Erythroblast (primary cell): ENCODE data around the gene ALPL.

ENCODE experiments used
- DNase-seq, 2 experiments: peaks; one replicate each; lab custom pipeline; 2025; lab: John Stamatoyannopoulos, UW
- GATA1 ChIP-seq: IDR thresholded peaks from 2 replicates; pipeline ENCODE4 v1.6.1; 2011; ENCODE audit warnings: low read depth, mild to moderate bottlenecking, control low read depth, low read length, moderate library complexity
- POLR2A ChIP-seq: IDR thresholded peaks from 2 replicates; pipeline ENCODE4 v1.6.1; 2011; ENCODE audit warnings: mild to moderate bottlenecking, low read length

The ALPL gene

DNA sequence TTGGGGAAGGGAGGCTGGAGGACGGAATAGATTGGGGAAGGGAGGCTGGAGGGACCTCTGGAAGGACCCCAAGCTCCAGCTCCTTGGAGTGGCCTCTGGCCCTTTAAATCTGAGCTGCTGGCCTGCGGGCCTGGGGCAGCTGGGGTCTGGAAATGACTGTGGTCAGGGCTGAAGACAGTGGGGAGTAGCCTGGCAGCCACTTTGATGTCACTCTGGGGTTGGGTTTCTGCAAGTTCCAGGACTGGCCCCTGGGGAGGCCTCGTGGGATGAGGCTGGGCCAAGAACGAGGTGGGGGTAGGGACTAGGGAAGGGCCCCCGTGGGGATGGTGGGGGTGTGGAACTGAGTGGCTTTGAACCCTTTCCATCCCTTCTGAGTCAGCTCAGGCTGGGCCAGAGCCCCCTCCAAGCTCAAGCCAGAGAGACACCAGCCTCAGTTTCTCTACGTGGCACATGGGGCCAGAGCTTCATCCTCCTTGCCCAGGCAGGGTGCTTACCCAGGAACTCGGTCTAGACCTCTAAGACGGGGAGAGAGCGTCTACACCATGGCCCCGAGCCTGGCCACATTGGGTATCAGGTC lies 59.7 kb downstream of the ALPL start:
- no peak for DNase-seq
- TF ChIP-seq GATA1 (no peak), POLR2A (no peak)

DNA sequence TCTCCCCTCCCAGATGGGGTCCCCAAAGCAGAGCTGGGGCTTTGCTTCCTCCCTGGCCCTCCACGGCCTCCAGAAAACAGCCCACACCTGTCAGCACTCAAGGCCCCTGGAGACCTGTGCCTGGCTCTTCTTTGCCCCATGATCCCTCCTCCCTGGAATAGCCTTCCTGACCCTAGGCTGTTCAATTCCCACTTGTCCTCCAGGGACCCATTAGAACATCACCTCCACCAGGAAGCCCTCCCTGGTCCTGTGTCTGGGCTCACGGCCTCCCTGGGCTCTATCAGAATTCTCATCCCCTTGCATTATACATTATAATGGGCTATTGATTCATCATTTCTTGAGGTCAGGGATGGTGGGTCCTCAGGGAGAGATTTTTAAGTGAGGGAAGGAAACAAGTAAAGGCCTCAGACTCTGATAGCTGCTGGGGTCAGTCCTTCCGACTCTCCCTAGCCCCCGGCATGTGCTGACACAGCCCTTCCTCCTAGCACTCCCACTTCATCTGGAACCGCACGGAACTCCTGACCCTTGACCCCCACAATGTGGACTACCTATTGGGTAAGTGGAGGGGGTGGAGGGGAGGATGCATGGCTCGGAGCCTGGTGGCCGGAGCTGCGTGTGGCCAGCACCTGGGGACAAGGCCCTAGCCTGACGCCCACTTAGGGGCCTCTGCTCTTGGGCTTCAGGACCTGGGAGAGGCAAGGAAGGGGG lies 60.8 kb downstream of the ALPL start:
- TF ChIP-seq POLR2A (no peak), GATA1 (no peak)
- no peak for DNase-seq

DNA sequence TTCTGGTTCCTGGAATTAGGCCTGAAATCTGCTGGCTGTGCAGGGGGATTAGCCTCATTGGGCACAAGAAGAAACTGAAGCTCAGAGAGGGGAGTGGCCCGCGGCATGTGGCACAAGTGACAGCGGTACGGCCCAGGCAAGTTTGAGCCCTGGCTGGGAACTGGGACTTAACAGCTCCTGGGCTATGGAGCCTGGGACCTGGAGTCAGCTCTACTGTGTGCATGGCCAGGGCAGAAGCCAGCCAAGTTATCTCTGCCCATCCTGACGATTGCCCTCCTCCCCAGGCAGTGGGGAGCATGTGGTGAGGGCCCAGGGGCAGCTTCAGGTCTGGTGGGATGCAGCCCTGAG lies 61.3 kb downstream of the ALPL start:
- no peak for DNase-seq
- TF ChIP-seq GATA1: no peak
- no peak for TF ChIP-seq POLR2A

DNA sequence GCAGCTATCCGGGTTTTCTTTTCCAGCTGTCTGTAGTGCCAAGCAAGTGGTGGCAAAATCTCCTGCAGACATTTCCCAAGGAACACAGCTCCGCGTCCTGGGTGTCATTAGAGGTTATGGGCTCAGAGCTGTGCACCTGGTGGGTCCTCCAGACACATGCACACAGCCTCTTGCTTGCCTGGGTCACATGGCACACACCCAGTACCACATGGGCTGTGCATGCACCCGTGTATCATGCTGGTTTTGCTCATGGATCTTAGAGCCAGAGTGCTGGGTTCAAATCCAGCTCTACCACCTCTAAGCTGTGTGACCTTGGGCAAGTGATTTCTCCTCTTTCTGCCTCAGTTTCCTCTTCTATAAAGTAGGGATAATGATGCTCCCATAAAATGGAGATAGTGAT lies 61.7 kb downstream of the ALPL start:
- TF ChIP-seq GATA1: no peak
- no peak for TF ChIP-seq POLR2A

DNA sequence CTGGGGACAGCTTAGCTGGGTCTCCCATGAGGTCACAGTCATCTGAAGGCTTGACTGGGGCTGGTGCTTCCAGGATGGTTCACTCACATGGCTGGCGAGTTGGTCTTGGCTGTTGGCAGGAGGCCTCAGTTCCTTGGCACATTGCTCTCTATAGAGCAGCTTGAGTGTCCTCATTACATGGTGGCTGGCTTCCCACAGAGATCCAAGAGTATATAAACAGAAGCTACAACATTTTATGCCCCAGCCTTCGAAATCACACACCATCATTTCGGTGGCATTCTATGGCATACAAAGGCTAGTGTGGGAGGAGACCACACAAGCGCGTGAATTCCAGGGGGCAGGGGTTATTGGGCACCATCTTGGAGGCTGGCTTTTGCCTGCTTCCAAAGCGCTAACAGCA lies 63.0 kb downstream of the ALPL start:
- TF ChIP-seq GATA1 (no peak), POLR2A (no peak)
- no peak for DNase-seq

More for the DNA sequence above, 61.7 kb downstream of the ALPL start:
- no peak for DNase-seq

DNA sequence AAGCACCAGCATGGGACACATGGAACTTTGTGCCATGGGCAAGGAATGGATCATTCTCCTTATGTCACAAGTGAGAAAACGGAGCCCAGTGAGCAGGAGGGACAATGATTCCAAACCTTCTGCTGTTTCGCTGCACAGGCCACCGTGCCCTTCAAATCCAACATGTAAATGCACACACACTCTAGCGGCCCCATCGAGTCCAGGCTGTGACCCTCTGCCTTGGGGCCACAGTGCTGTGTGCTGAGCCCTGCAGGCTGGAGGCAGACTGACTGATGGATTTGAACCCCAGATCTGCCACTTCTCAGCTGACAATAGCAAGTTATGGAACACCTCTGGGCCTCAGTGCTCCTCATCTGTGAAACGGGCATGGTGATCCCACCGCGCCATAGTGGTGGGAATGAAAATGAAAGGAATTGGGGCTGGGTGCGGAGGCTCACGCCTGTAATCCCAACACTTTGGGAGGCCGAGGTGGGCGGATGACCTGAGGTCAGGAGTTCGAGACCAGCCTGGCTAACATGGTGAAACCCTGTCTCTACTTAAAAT lies 63.6 kb downstream of the ALPL start:
- DNase-seq: no peak
- no peak for TF ChIP-seq GATA1
- TF ChIP-seq POLR2A: no peak

DNA sequence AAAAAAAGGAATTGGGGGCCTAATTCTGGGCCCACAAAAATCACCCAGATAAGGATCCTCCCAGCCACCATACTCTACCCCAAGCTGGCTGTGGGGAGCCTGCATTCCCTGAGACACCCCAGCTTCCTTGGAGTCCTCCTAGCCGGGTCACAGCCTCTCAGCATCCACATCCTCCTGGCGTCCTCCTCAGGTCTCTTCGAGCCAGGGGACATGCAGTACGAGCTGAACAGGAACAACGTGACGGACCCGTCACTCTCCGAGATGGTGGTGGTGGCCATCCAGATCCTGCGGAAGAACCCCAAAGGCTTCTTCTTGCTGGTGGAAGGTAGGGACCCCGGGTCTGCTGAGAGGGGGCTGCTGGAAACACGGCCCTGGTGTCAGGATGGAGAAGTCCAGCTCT lies 64.3 kb downstream of the ALPL start:
- DNase-seq: no peak
- TF ChIP-seq POLR2A (no peak), GATA1 (no peak)

DNA sequence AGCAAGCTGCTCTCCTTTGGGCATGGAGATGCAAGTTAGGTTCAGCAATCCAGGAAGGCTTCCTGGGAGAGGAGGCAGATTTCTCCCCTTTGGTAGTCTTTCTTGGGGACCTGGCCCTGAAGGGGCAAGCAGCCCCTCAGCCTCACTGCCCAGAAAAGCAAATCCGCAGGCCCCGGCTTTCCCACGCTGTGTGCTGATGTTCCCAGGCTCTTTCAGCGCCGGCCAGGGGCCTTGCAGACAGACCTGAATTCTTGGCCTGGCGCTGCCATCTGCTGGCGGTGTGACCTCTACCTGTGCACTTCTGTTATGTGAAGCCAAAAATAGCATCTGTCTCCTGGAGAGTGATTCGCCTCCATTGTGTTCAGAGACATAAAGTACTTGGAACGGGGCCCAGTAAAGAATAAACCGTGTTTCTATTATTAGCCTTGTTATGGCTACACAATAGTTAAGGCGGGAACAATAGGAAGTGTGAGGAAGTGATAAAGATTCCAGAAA lies 64.8 kb downstream of the ALPL start:
- peak in 1 of 2 experiments; percentile 58 for DNase-seq
- TF ChIP-seq GATA1 (no peak), POLR2A (no peak)

DNA sequence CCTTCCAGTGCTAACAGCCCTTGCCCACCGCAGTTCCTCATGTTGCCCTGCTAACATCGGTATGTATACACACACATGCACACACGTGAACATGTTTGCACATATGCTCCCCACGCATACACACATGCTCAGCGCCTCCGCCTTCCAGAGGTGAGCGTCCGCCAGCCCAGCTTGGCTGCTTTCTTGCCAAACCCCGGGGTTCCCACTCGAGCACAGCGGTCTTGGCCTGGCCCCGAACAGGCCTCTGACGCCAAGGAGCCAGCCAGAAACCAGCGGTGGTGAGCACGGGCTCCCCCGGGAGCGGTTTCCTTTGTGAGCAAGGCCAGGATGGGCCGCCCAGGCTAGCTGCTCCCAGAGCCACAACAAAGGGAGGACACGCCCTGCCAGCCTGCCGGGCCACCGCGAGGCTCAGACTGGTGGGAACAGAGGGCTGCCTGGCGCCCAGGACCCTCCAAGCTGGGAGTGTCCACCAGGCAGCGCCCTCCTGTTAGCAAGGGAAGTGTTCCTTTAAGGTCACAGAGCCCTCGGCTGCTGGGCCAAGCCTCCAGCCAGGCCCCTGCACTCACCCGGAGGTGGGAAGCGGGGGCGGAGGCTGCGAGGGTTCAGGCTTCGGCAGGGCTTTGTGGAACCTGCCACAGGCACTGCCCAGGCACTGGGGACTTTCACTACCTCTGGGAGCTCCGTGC lies 65.4 kb downstream of the ALPL start:
- TF ChIP-seq GATA1: no peak
- no peak for TF ChIP-seq POLR2A
- no peak for DNase-seq

DNA sequence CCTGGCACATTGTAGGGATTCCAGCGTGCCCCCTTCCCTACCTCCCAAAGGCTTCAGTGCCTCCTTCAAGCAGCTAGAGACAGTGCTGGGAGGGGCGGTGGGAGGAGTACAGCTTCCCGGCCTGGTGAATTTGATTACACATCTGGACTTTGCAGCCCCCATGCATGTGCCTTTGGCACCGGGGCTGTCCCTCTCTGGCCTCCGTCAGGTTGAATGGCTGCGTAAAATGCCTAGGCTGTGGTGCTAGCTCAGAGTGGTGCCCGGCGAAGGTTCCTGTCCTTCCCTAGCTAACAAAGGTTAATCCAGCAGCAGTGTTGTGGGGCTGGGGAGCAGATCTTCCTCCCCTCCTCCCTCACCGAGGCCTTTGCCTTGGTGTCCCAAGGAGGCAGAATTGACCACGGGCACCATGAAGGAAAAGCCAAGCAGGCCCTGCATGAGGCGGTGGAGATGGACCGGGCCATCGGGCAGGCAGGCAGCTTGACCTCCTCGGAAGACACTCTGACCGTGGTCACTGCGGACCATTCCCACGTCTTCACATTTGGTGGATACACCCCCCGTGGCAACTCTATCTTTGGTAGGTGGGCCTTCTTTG lies 66.2 kb downstream of the ALPL start:
- no peak for DNase-seq
- TF ChIP-seq GATA1: no peak
- no peak for TF ChIP-seq POLR2A

DNA sequence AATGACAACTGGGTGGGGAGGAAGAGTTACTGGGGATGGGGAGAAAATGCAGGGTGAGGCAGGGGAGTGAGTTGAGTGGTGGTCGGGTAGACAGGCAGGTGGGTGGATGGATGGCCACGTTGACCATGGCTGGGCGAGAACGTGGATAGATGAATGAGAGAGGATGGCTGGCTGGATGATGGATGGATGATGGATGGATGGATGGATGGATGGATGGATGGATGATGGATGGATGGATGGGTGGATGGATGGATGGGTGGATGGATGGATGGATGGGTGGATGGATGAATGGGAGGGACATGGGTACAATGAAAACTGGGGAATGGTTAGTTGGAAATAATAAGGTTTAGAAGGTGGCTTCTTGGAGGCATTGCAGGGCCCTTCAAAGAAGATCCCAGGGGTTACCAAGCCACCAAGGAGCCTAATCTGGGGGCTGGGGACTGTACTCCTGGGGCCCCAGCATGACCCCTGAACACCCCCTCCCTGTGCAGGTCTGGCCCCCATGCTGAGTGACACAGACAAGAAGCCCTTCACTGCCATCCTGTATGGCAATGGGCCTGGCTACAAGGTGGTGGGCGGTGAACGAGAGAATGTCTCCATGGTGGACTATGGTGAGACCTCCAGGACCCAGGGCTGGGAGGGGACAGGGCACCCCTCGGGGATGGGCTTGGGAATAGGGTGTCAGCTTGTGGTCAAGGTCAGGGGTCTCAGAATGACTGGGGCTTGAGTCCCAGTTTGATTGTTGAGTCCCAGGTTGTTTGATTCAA lies 67.0 kb downstream of the ALPL start:
- DNase-seq: no peak
- TF ChIP-seq GATA1 (no peak), POLR2A (no peak)

DNA sequence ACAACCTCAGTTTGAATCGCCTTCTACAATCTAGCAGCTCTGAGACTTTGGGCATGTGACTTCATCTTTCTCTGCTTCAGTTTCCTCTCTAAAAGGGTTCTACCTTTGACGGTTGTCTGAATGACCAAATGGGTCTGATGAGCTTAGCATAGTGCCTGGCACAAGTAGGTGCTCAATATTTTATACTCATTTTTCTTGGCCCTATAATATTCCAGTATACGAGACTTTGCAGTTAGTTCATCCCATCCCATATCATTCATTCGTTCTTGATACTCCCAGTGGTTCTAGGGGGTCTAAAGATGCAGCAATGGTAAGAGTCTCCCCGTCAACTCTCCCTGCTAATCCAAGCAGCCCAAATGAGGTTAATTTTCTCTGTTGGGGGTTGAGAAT lies 67.6 kb downstream of the ALPL start:
- DNase-seq: no peak
- TF ChIP-seq POLR2A (no peak), GATA1 (no peak)

DNA sequence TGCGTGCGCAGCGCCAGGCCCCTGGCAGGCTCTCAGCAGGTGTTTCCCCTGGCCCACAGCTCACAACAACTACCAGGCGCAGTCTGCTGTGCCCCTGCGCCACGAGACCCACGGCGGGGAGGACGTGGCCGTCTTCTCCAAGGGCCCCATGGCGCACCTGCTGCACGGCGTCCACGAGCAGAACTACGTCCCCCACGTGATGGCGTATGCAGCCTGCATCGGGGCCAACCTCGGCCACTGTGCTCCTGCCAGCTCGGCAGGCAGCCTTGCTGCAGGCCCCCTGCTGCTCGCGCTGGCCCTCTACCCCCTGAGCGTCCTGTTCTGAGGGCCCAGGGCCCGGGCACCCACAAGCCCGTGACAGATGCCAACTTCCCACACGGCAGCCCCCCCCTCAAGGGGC lies 68.1 kb downstream of the ALPL start:
- TF ChIP-seq GATA1 (no peak), POLR2A (no peak)
- DNase-seq: no peak

DNA sequence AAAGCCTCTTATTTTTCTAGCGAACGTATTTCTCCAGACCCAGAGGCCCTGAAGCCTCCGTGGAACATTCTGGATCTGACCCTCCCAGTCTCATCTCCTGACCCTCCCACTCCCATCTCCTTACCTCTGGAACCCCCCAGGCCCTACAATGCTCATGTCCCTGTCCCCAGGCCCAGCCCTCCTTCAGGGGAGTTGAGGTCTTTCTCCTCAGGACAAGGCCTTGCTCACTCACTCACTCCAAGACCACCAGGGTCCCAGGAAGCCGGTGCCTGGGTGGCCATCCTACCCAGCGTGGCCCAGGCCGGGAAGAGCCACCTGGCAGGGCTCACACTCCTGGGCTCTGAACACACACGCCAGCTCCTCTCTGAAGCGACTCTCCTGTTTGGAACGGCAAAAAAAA lies 68.7 kb downstream of the ALPL start:
- TF ChIP-seq POLR2A (no peak), GATA1 (no peak)
- no peak for DNase-seq
